ENCODE measurements around the gene GH2. TPM values are rescaled to one million over a fixed set of nuclear protein-coding genes. Genes with fewer than 3 reads are reported as not detected.

The GH2 gene
- total RNA-seq, 2 experiments from 2014 or later: not detected

DNA sequence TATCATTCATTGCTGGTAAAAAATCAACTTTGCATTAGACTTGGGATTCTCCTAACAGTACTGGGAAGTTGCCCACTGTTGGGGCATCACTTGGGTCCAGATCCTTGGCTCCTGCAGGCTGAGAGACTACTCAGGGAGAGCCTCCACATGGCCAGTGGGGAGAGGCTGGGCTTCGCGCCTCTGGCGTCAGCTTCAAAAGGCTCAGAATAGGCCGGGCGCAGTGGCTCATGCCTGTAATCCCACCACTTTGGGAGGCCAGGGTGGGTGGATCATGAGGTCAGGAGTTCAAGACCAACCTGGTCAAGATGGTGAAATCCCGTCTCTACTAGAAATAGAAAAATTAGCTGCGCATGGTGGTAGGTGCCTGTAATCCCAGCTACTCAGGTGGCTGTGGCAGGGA, 32.7 kb upstream of the GH2 start:
- Histone ChIP-seq H3K36me3 (ENCODE audit: insufficient read depth, low read length) (no peaks in the 10 kb centered on the region), H4K20me1 (ENCODE audit: insufficient read depth, low read length) (no peaks in the 10 kb centered on the region), H3K79me2 (ENCODE audit: insufficient read depth, low read depth, low read length) (no peaks in the 10 kb centered on the region), H3K4me2 (ENCODE audit: low read length) (no peak overlapping the region), H3K4me1 (ENCODE audit: insufficient read depth, low read length, poor library complexity, severe bottlenecking) (peaks cover 24% of the 10 kb centered on the region), H2AFZ (ENCODE audit: low read length) (no peak overlapping the region), H3K9me3 (ENCODE audit: low read length) (no peaks in the 10 kb centered on the region), H3K9me2 (ENCODE audit: insufficient read depth, low read length) (no peaks in the 10 kb centered on the region), H3K27ac (ENCODE audit: low read depth, low read length, poor library complexity, severe bottlenecking) (no peak overlapping the region), H3K4me3 (ENCODE audit: low read depth, low read length, poor library complexity, severe bottlenecking) (no peak overlapping the region)
- POLR2A ChIA-PET: no interaction called here
- no peak for DNase-seq (ENCODE audit: low spot score)
- intact Hi-C loops (cut with micrococcal nuclease; ENCODE audit: unreplicated experiment): no loop called here
- CTCF ChIA-PET (ENCODE audit: unreplicated experiment): interaction anchor here (1.7 kb wide), 1 partner anchor 32 kb away, joined by 6 read pairs; no protein-coding TSS in a partner anchor
- BruUV-seq (replicated peaks): no TSS peak
- no peak for TF ChIP-seq EZH2phosphoT487 (IDR thresholded peaks at IDR 0.05; ENCODE audit: borderline replicate concordance, low read depth, low read length)
- TF ChIP-seq, protein P1, sequence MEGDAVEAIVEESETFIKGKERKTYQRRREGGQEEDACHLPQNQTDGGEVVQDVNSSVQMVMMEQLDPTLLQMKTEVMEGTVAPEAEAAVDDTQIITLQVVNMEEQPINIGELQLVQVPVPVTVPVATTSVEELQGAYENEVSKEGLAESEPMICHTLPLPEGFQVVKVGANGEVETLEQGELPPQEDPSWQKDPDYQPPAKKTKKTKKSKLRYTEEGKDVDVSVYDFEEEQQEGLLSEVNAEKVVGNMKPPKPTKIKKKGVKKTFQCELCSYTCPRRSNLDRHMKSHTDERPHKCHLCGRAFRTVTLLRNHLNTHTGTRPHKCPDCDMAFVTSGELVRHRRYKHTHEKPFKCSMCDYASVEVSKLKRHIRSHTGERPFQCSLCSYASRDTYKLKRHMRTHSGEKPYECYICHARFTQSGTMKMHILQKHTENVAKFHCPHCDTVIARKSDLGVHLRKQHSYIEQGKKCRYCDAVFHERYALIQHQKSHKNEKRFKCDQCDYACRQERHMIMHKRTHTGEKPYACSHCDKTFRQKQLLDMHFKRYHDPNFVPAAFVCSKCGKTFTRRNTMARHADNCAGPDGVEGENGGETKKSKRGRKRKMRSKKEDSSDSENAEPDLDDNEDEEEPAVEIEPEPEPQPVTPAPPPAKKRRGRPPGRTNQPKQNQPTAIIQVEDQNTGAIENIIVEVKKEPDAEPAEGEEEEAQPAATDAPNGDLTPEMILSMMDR (conservative IDR thresholded peaks at IDR 0.05; ENCODE audit: low read length): no peak

DNA sequence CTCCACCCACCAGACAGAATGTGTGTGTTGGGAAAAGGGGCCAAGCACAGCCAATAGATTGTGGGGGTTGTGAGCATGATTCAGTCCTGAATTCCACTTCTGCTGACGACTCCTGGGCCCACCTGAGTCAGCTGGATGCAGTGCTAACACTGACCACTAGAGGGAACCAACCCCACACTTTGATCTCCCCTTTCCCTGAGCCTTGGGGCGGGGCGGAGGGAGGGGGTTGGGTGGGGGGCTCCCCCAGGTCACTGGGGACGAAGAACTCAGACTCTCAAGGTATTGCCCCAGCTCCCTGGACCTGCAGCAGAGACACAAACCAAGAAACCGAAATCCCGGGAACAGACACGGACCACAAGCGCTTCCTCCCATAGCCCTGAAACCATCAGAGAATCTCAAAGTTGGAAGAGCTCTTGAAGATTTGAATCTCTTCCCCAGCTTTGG, 29.9 kb upstream of the GH2 start:
- Histone ChIP-seq H3K4me2 (ENCODE audit: low read length) (no peak overlapping the region), H3K36me3 (ENCODE audit: insufficient read depth, low read length) (no peaks in the 10 kb centered on the region), H3K79me2 (ENCODE audit: insufficient read depth, low read depth, low read length) (no peaks in the 10 kb centered on the region), H3K4me3 (ENCODE audit: low read depth, low read length, poor library complexity, severe bottlenecking) (no peak overlapping the region), H3K4me1 (ENCODE audit: insufficient read depth, low read length, poor library complexity, severe bottlenecking) (peaks cover 15% of the 10 kb centered on the region), H2AFZ (ENCODE audit: low read length) (no peak overlapping the region), H3K9me3 (ENCODE audit: low read length) (no peaks in the 10 kb centered on the region), H4K20me1 (ENCODE audit: insufficient read depth, low read length) (no peaks in the 10 kb centered on the region), H3K9me2 (ENCODE audit: insufficient read depth, low read length) (no peaks in the 10 kb centered on the region), H3K27ac (ENCODE audit: low read depth, low read length, poor library complexity, severe bottlenecking) (no peak overlapping the region)
- no TSS peak for BruUV-seq (replicated peaks)
- no peak for TF ChIP-seq EZH2phosphoT487 (IDR thresholded peaks at IDR 0.05; ENCODE audit: borderline replicate concordance, low read depth, low read length)
- TF ChIP-seq, protein P1 (conservative IDR thresholded peaks at IDR 0.05; ENCODE audit: low read length): peak; percentile 67
- peak; percentile 62 for DNase-seq (ENCODE audit: low spot score)
- intact Hi-C loops (cut with micrococcal nuclease; ENCODE audit: unreplicated experiment): loop anchor here (1.0 kb wide), 2 partner anchors 79 to 114 kb away; no protein-coding TSS in a partner anchor
- ChIA-PET POLR2A (interaction anchor here (0.6 to 0.7 kb wide), 2 partner anchors 113 to 165 kb away, joined by 3 read pairs; no protein-coding TSS in a partner anchor), CTCF (ENCODE audit: unreplicated experiment) (interaction anchor here (0.7 to 2.6 kb wide), 5 partner anchors 28 to 114 kb away, joined by 3 to 16 read pairs (median 4); no protein-coding TSS in a partner anchor)

DNA sequence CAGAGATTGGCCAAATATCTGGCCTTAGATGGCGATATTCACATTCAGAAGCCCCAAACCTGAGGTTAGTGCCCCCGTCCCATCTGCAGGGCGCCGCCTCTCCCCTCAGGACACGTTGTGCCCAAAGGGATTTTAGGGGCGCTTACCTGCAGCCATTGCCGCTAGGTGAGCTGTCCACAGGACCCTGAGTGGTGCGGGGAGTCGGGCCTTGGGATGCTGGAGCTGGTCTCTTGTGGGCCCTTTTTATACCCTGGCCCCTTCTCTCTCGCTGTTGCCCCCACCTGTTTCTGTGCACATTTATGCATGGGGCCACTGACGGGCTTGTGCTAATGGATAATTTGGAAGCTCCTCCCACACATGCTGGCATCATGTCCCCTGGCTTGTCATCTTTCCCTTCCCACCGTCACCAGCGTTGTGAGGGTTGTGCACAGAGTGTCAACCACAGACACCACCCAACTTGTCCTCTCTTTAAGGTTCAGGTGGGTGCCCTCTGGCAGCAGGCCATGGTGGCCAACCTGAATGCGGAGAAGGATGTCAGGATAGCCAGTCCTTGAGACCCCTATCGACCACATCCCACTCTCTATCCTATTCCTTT, 29.4 kb upstream of the GH2 start, which contains the start of gene CSHL1:
Gene CSHL1, minus strand, starts transcription at position 218 of the 595 bp plus-strand sequence. Its CDS starts 62 bp downstream, at position 156.
- Histone ChIP-seq H3K4me1 (ENCODE audit: insufficient read depth, low read length, poor library complexity, severe bottlenecking) (peaks cover 10% of the 10 kb centered on the region), H3K9me2 (ENCODE audit: insufficient read depth, low read length) (no peaks in the 10 kb centered on the region), H3K4me3 (ENCODE audit: low read depth, low read length, poor library complexity, severe bottlenecking) (no peak within 1 kb of the TSS), H2AFZ (ENCODE audit: low read length) (no peak within 1 kb of the TSS), H3K79me2 (ENCODE audit: insufficient read depth, low read depth, low read length) (no peaks in the 10 kb centered on the region), H3K27ac (ENCODE audit: low read depth, low read length, poor library complexity, severe bottlenecking) (no peak within 1 kb of the TSS), H3K4me2 (ENCODE audit: low read length) (no peak within 1 kb of the TSS), H3K9me3 (ENCODE audit: low read length) (no peaks in the 10 kb centered on the region), H4K20me1 (ENCODE audit: insufficient read depth, low read length) (no peaks in the 10 kb centered on the region), H3K36me3 (ENCODE audit: insufficient read depth, low read length) (no peaks in the 10 kb centered on the region)
- POLR2A ChIA-PET: interaction anchor here (0.6 kb wide), 1 partner anchor 114 kb away, joined by 3 read pairs; no protein-coding TSS in a partner anchor
- intact Hi-C loops (cut with micrococcal nuclease; ENCODE audit: unreplicated experiment): loop anchor here (1.0 kb wide), 2 partner anchors 79 to 114 kb away; no protein-coding TSS in a partner anchor
- no peak for DNase-seq (ENCODE audit: low spot score)
- CTCF ChIA-PET (ENCODE audit: unreplicated experiment): interaction anchor here (0.7 to 2.6 kb wide), 3 partner anchors 35 to 114 kb away, joined by 3 to 16 read pairs (median 4); no protein-coding TSS in a partner anchor
- TF ChIP-seq EZH2phosphoT487 (IDR thresholded peaks at IDR 0.05; ENCODE audit: borderline replicate concordance, low read depth, low read length): no peak
- TF ChIP-seq, protein P1 (conservative IDR thresholded peaks at IDR 0.05; ENCODE audit: low read length): no peak
- no TSS peak for BruUV-seq (replicated peaks)

Measured in OCI-LY7 (cell line).